GM12878 (cell line): ENCODE results near the gene SALL4. TPM values are rescaled to one million over a fixed set of nuclear protein-coding genes. Genes with fewer than 3 reads are reported as not detected.

Source experiments
- ATAC-seq: fragments of 200-7000 bp; cut with Tn5 transposase; 3 replicates; pipeline ENCODE4 v1.9.1; 2020; ENCODE audit warnings: mild to moderate bottlenecking, moderate library complexity
- BruUV-seq: library from RNA; stranded (reverse); fragments of 400-500 nt; replicated peaks from 2 replicates; lab custom pipeline; 2021; lab: Mats Ljungman, UMichigan
- CTCF ChIA-PET: fragments of 300-600 bp; sonication (Branson Sonifier 250); formaldehyde crosslinking; extraction: SDS; loops from one replicate; lab custom pipeline; 2021; ENCODE audit warnings: inconsistent platforms; lab: Yijun Ruan, JAX
- POLR2A ChIA-PET: fragments of 350-600 bp; formaldehyde crosslinking; extraction: SDS; loops from one replicate; lab custom pipeline; 2021; ENCODE audit warnings: inconsistent platforms; lab: Charles Lee
- RAD21 ChIA-PET: fragments of 300-600 bp; sonication (Branson Sonifier 250); formaldehyde crosslinking; loops from one replicate; lab custom pipeline; 2023; ENCODE audit warnings: antibody characterized with exemption; ENCODE audit not compliant: unreplicated experiment; lab: Charles Lee
- SMC1A ChIA-PET: fragments of 300-600 bp; sonication (Branson Sonifier 250); formaldehyde crosslinking; loops from one replicate; lab custom pipeline; 2023; ENCODE audit not compliant: unreplicated experiment, uncharacterized antibody; lab: Charles Lee
- DNase-seq: peaks from one replicate; pipeline ENCODE4 v3.0.0-alpha.2; 2011; ENCODE audit warnings: low read depth, low spot score
- FAIRE-seq: peaks from 3 replicates; lab custom pipeline; 2011; peaks lifted over from hg19 to GRCh38; lab: Jason Lieb, UNC
- H2AFZ ChIP-seq: 2 replicates; pipeline ENCODE4 v1.6.0; 2011; ENCODE audit warnings: low read depth, low read length, control low read depth; ENCODE audit not compliant: control insufficient read depth
- H3K27ac ChIP-seq: 2 replicates; pipeline ENCODE4 v1.5.1; 2011; ENCODE audit warnings: control low read depth; ENCODE audit not compliant: control insufficient read depth, insufficient read depth
- H3K27me3 ChIP-seq, 2 experiments: replicated peaks in 1 of 2; 2 replicates each; pipeline versions ENCODE4 v1.6.0 to v1.6.1; 2011; ENCODE audit warnings: low read length in 1 of 2; ENCODE audit not compliant: control insufficient read depth in 2 of 2, insufficient read depth in 2 of 2
- H3K36me3 ChIP-seq, 2 experiments: 2 replicates each; pipeline ENCODE4 v1.5.1; 2011; ENCODE audit warnings: low read length in 1 of 2; ENCODE audit not compliant: control insufficient read depth in 2 of 2, insufficient read depth in 2 of 2
- H3K4me1 ChIP-seq: 2 replicates; pipeline ENCODE4 v1.6.1; 2011; ENCODE audit warnings: mild to moderate bottlenecking, low read length, moderate library complexity, mixed read lengths; ENCODE audit not compliant: control insufficient read depth, insufficient read depth
- H3K4me2 ChIP-seq: 2 replicates; pipeline ENCODE4 v1.6.0; 2011; ENCODE audit warnings: control low read depth; ENCODE audit not compliant: control insufficient read depth, insufficient read depth
- H3K4me3 ChIP-seq: fragments of 200-600 bp; sonication (generic); 2 replicates; pipeline ENCODE4 v1.5.1; 2016
- H3K79me2 ChIP-seq: 2 replicates; pipeline ENCODE4 v1.6.0; 2011; ENCODE audit warnings: low read length; ENCODE audit not compliant: control insufficient read depth, insufficient read depth
- H3K9ac ChIP-seq: 2 replicates; pipeline ENCODE4 v1.8.0; 2011; ENCODE audit warnings: low read length, control low read depth, mixed read lengths; ENCODE audit not compliant: control insufficient read depth, insufficient read depth
- H3K9me3 ChIP-seq: replicated peaks from 3 replicates; pipeline ENCODE4 v1.5.1; 2011; ENCODE audit warnings: mild to moderate bottlenecking, low read length; ENCODE audit not compliant: control insufficient read depth, insufficient read depth
- H4K20me1 ChIP-seq: 2 replicates; pipeline ENCODE4 v1.6.0; 2011; ENCODE audit not compliant: control insufficient read depth, insufficient read depth
- CHD1 ChIP-seq: IDR thresholded peaks from 2 replicates; pipeline ENCODE4 v1.6.1; 2012; ENCODE audit warnings: low read depth, low read length, improper control_type of control experiment
- EED ChIP-seq: sonication (generic); IDR thresholded peaks from 2 replicates; pipeline ENCODE4 v1.6.1; 2016; ENCODE audit warnings: antibody characterized with exemption, low read depth
- EZH2 ChIP-seq: IDR thresholded peaks from 2 replicates; pipeline ENCODE4 v1.6.1; 2012; ENCODE audit warnings: low read depth, mild to moderate bottlenecking, control low read depth, inconsistent platforms, low read length, borderline replicate concordance; ENCODE audit not compliant: control insufficient read depth
- JUNB ChIP-seq: IDR thresholded peaks from 2 replicates; pipeline ENCODE4 v1.6.1; 2016; ENCODE audit warnings: antibody characterized with exemption, mild to moderate bottlenecking
- KDM1A ChIP-seq: fragments of 200-600 bp; sonication (generic); IDR thresholded peaks from 2 replicates; pipeline ENCODE4 v1.6.1; 2016; ENCODE audit warnings: borderline replicate concordance
- MTA2 ChIP-seq: fragments of 450-650 bp; IDR thresholded peaks from 2 replicates; pipeline ENCODE4 v1.6.1; 2016; ENCODE audit warnings: low read depth, mild to moderate bottlenecking, moderate library complexity
- PKNOX1 ChIP-seq: fragments of 450-650 bp; IDR thresholded peaks from 2 replicates; pipeline ENCODE4 v1.6.1; 2016; ENCODE audit warnings: mild to moderate bottlenecking
- RELA ChIP-seq: fragments of 450-650 bp; IDR thresholded peaks from 2 replicates; pipeline ENCODE4 v1.8.0; 2014; ENCODE audit warnings: borderline replicate concordance; ENCODE audit not compliant: partially characterized antibody
- REST ChIP-seq: IDR thresholded peaks from 2 replicates; pipeline ENCODE4 v1.6.1; 2012; ENCODE audit warnings: mild to moderate bottlenecking, low read depth, low read length
- SMC3 ChIP-seq: IDR thresholded peaks from 2 replicates; pipeline ENCODE4 v1.6.1; 2011; ENCODE audit warnings: low read length, improper control_type of control experiment, borderline replicate concordance
- ZNF592 ChIP-seq: fragments of 450-650 bp; IDR thresholded peaks from 2 replicates; pipeline ENCODE4 v1.6.1; 2017; ENCODE audit warnings: mild to moderate bottlenecking, moderate library complexity
- WGBS: methylation state at CpG from one replicate; pipeline ENCODE4 v1.1.6; 2016; ENCODE audit warnings: low lambda C conversion rate; ENCODE audit not compliant: insufficient replicate concordance, insufficient coverage; ENCODE audit errors: missing lambda C conversion rate; 5-methylcytosine and 5-hydroxymethylcytosine counted together
- in situ Hi-C: fragments of 300-500 bp; cut with MboI; formaldehyde crosslinking; loops from 9 replicates; pipeline ENCODE4 v1.14.3; 2018; ENCODE audit warnings: mixed read lengths
- intact Hi-C: fragments of 100-400 bp; cut with micrococcal nuclease; formaldehyde crosslinking; loops from one replicate; pipeline ENCODE4 v1.14.2; 2022; ENCODE audit not compliant: unreplicated experiment
- polyA plus RNA-seq, 11 experiments: library from polyadenylated mRNA; depleted of rRNA in 4 of 11; unstranded in 6 of 11; stranded (reverse) in 5 of 11; fragments of >200 nt; fragmentation: Nextera tagmentation in 4 of 11; fragmentation: Illumina TruSeq in 1 of 11; extraction: Ambion mirVana in 4 of 11; extraction: Trizol in 1 of 11; gene quantifications; 1 replicate in 1 of 11; 2 replicates in 10 of 11; pipeline versions ENCODE4 v1.2.1 to v1.2.3, GENCODE V29; 2011 to 2016; ENCODE audit warnings: inconsistent platforms in 2 of 11, missing spikeins in 2 of 11, low read depth in 1 of 11
- total RNA-seq, 4 experiments: library from RNA; depleted of rRNA in 3 of 4; stranded (reverse); fragments of >200 nt in 3 of 4; fragmentation: Illumina TruSeq in 1 of 4; extraction: Trizol in 1 of 4; gene quantifications; 2 replicates each; pipeline versions ENCODE4 v1.2.1 to v1.2.3, GENCODE V29; 2013 to 2021
- TF ChIP-seq, protein P1 (sequence below): fragments of 450-650 bp; IDR thresholded peaks from 2 replicates; pipeline ENCODE4 v1.6.1; 2016; ENCODE audit warnings: mild to moderate bottlenecking

Gene SALL4
- total and polyA plus RNA-seq, 10 of the 15 experiments (the other 5 are each of a cell fraction or from before 2014, with no cell fraction given), result 0.08 to 1.1 (median 0.23) TPM; not detected in 7

DNA sequence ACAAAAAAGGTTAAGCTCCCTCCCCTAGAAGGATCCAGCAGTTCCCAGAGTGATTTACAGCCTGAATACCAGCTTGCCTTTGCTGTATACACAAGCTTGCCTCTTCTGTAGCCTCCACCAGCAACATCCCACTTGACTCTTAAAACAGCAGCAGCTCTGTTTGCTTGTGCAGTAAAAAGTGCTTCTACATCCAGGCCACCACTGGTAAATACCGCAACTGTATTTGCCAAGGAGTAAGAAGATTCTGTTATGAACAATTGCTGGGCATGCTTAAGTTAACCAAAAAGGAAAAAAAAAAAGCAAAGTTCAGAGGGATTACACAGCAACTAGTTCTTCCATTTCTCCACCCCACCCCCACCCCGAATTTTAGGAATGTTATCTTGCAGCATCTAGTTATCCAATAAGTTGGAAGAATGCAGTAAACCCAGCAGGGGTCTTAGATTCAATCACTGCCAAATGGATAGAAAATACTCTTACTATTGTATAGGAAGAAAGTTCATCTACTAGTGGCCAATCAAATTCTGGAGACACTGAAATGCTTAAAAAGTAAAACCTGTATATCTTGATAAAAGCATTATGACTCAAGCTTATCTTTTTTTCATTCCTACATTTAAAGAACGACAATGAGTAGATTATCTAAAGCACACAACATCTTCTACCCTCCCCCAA is 4.8 kb downstream of the SALL4 start (continued):
- TF ChIP-seq ZNF592 (no peak), SMC3 (no peak), CHD1 (no peak), EZH2 (no peak), RELA (no peak), EED (no peak), KDM1A (no peak)

DNA sequence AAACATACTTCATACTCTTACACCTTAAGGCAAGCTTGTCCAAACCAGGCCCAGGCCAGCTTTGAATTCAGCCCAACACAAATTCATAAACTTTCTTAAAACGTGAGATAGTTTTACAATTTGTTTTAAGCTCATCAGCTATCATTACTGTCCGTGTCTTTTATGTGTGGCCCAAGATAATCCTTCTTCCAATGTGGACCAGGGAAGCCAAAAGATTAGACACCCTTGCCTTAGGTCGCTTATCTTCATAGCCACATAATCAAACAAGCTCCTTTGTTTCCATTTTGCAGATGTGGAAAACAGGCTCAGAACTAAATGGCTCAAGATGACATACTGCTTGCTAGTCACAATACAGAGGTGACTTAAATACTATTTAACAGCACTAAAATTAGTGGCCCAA is 6.0 kb downstream of the SALL4 start:
- H3K27me3 ChIP-seq, result peaks cover 5 to 12% of the 10 kb centered on the region in 2 experiments
- ChIA-PET CTCF (no interaction called here), POLR2A (no interaction called here), SMC1A (interaction anchor here (0.6 kb wide), 1 partner anchor 1258 kb away, joined by 3 read pairs; no protein-coding TSS in a partner anchor), RAD21 (no interaction called here)
- WGBS, result 10% methylated on average over 3 of the region's 3 CpGs
- H3K9me3 ChIP-seq, result no peaks in the 10 kb centered on the region
- FAIRE-seq, result no peak
- no peak overlapping the region for H2AFZ ChIP-seq
- TF ChIP-seq PKNOX1 (no peak), REST (no peak), MTA2 (no peak), JUNB (no peak)
- TF ChIP-seq, protein P1, sequence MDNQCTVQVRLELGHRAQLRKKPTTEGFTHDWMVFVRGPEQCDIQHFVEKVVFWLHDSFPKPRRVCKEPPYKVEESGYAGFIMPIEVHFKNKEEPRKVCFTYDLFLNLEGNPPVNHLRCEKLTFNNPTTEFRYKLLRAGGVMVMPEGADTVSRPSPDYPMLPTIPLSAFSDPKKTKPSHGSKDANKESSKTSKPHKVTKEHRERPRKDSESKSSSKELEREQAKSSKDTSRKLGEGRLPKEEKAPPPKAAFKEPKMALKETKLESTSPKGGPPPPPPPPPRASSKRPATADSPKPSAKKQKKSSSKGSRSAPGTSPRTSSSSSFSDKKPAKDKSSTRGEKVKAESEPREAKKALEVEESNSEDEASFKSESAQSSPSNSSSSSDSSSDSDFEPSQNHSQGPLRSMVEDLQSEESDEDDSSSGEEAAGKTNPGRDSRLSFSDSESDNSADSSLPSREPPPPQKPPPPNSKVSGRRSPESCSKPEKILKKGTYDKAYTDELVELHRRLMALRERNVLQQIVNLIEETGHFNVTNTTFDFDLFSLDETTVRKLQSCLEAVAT, result no peak
- no peak overlapping the region for H3K4me3 ChIP-seq
- no peak for DNase-seq
- no peaks in the 10 kb centered on the region for H4K20me1 ChIP-seq
- H3K9ac ChIP-seq, result no peak overlapping the region
- H3K4me1 ChIP-seq, result no peaks in the 10 kb centered on the region
- no peaks in the 10 kb centered on the region for H3K79me2 ChIP-seq
- in situ Hi-C loops (no loop called here), intact Hi-C loops (loop anchor here (5.0 kb wide), 1 partner anchor 286 kb away; no protein-coding TSS in a partner anchor)
- ATAC-seq, result no peak
- no TSS peak for BruUV-seq
- no peaks in the 10 kb centered on the region for H3K36me3 ChIP-seq
- no peak overlapping the region for H3K27ac ChIP-seq
- H3K4me2 ChIP-seq, result no peak overlapping the region
